Endothelial cell of umbilical vein (primary cell): ENCODE measurements around the gene CDH22. TPM values are rescaled to one million over a fixed set of nuclear protein-coding genes. Genes with fewer than 3 reads are reported as not detected.

ENCODE experiments used
- BruUV-seq: library from RNA; stranded (reverse); fragments of 400-500 nt; replicated peaks from 2 replicates; lab custom pipeline; 2021; lab: Mats Ljungman, UMichigan
- CTCF ChIA-PET: fragments of 300-600, 350-600 bp; sonication (Branson Sonifier 250); formaldehyde crosslinking; loops from one replicate; lab custom pipeline; 2021; ENCODE audit warnings: antibody characterized with exemption, inconsistent platforms; lab: Charles Lee
- POLR2A ChIA-PET: fragments of 300-600, 350-600 bp; sonication (Branson Sonifier 250); formaldehyde crosslinking; loops from one replicate; lab custom pipeline; 2021; ENCODE audit warnings: antibody characterized with exemption, inconsistent platforms; lab: Charles Lee
- DNase-seq: peaks from one replicate; pipeline ENCODE4 v3.0.0-alpha.2; 2011; ENCODE audit warnings: low read depth, low spot score
- FAIRE-seq: peaks from 2 replicates; lab custom pipeline; 2011; peaks lifted over from hg19 to GRCh38; lab: Jason Lieb, UNC
- H2AFZ ChIP-seq: 2 replicates; pipeline ENCODE4 v1.6.0; 2012; ENCODE audit warnings: low read depth, low read length, control low read depth, inconsistent platforms
- H3K27ac ChIP-seq: 2 replicates; pipeline ENCODE4 v1.5.1; 2011; ENCODE audit warnings: low read depth, mild to moderate bottlenecking, control low read depth, low read length, moderate library complexity; ENCODE audit not compliant: insufficient read depth
- H3K27me3 ChIP-seq, 2 experiments: 2 replicates each; pipeline versions ENCODE4 v1.6.0 to v1.6.1; 2011; ENCODE audit warnings: low read length in 2 of 2, mixed read lengths in 1 of 2; ENCODE audit not compliant: control insufficient read depth in 2 of 2, insufficient read depth in 2 of 2
- H3K36me3 ChIP-seq, 2 experiments: 2 replicates in 1 of 2; 3 replicates in 1 of 2; pipeline ENCODE4 v1.5.1; 2011; ENCODE audit warnings: low read length in 2 of 2, mild to moderate bottlenecking in 1 of 2, moderate library complexity in 1 of 2; ENCODE audit not compliant: control insufficient read depth in 2 of 2, insufficient read depth in 2 of 2; ENCODE audit errors: extremely low read depth in 1 of 2
- H3K4me1 ChIP-seq: 3 replicates; pipeline ENCODE4 v1.5.1; 2011; ENCODE audit warnings: mild to moderate bottlenecking, low read length; ENCODE audit not compliant: control insufficient read depth, insufficient read depth; ENCODE audit errors: extremely low read depth
- H3K4me2 ChIP-seq: 2 replicates; pipeline ENCODE4 v1.6.1; 2011; ENCODE audit warnings: low read length, control low read depth, mixed read lengths; ENCODE audit not compliant: insufficient read depth
- H3K4me3 ChIP-seq, 3 experiments: fragments of 200-600 bp in 1 of 3; sonication (generic), shearing (Covaris generic) in 1 of 3; replicated peaks in 1 of 3; 2 replicates each; pipeline ENCODE4 v1.5.1; 2011 to 2016; ENCODE audit warnings: control low read depth in 3 of 3, low read length in 3 of 3, mild to moderate bottlenecking in 2 of 3, inconsistent platforms in 1 of 3, low read depth in 1 of 3, moderate library complexity in 1 of 3; ENCODE audit not compliant: insufficient read depth in 1 of 3
- H3K79me2 ChIP-seq: 2 replicates; pipeline ENCODE4 v1.6.0; 2012; ENCODE audit warnings: low read length, inconsistent platforms; ENCODE audit not compliant: control insufficient read depth, insufficient read depth
- H3K9ac ChIP-seq: replicated peaks from 2 replicates; pipeline ENCODE3; 2011; ENCODE audit warnings: low read length, control low read depth; ENCODE audit not compliant: insufficient read depth; ENCODE audit errors: extremely low read depth
- H3K9me1 ChIP-seq: replicated peaks from 3 replicates; pipeline ENCODE4 v1.6.0; 2011; ENCODE audit warnings: mild to moderate bottlenecking, low read length; ENCODE audit not compliant: control insufficient read depth, insufficient read depth; ENCODE audit errors: extremely low read depth
- H3K9me3 ChIP-seq: replicated peaks from 2 replicates; pipeline ENCODE4 v1.5.1; 2012; ENCODE audit warnings: low read length, inconsistent platforms; ENCODE audit not compliant: control insufficient read depth, insufficient read depth
- H4K20me1 ChIP-seq: replicated peaks from 2 replicates; pipeline ENCODE3; 2011; ENCODE audit warnings: mild to moderate bottlenecking, low read length; ENCODE audit not compliant: control insufficient read depth, insufficient read depth; ENCODE audit errors: extremely low read depth
- EZH2 ChIP-seq: IDR thresholded peaks from 2 replicates; pipeline ENCODE4 v1.6.1; 2012; ENCODE audit warnings: borderline replicate concordance, low read depth, mild to moderate bottlenecking, moderate library complexity, low read length, inconsistent platforms; ENCODE audit not compliant: severe bottlenecking
- FOS ChIP-seq: IDR thresholded peaks from 2 replicates; pipeline ENCODE4 v1.6.1; 2011; ENCODE audit warnings: mild to moderate bottlenecking, low read length, moderate library complexity, borderline replicate concordance; ENCODE audit not compliant: insufficient read depth
- GATA2 ChIP-seq: IDR thresholded peaks from 2 replicates; pipeline ENCODE4 v1.7.0; 2011; ENCODE audit warnings: low read depth, mild to moderate bottlenecking, moderate library complexity, mixed read lengths, low read length; ENCODE audit not compliant: insufficient read length, insufficient read depth
- JUN ChIP-seq: IDR thresholded peaks from 2 replicates; pipeline ENCODE4 v1.6.1; 2011; ENCODE audit warnings: borderline replicate concordance, low read depth; ENCODE audit not compliant: insufficient read length, insufficient read depth
- MAX ChIP-seq: IDR thresholded peaks from 2 replicates; pipeline ENCODE4 v1.6.1; 2011; ENCODE audit not compliant: insufficient read depth, insufficient read length
- MYC ChIP-seq: IDR thresholded peaks from one replicate; pipeline ENCODE4 v1.6.1; 2011; ENCODE audit warnings: mild to moderate bottlenecking, low read depth, low read length
- POLR2A ChIP-seq: IDR thresholded peaks from 2 replicates; pipeline ENCODE4 v1.6.1; 2012; ENCODE audit warnings: low read depth, mild to moderate bottlenecking, control low read depth, low read length
- POLR2AphosphoS5 ChIP-seq: IDR thresholded peaks from 2 replicates; pipeline ENCODE4 v1.6.1; 2012; ENCODE audit warnings: low read depth, mild to moderate bottlenecking, control low read depth, low read length, moderate library complexity; ENCODE audit not compliant: insufficient read depth
- dilution Hi-C: fragments of 300-500 bp; cut with MboI; formaldehyde crosslinking; loops from one replicate; pipeline ENCODE4 v1.15.0; 2019; ENCODE audit warnings: low sequenced_read_pairs; ENCODE audit not compliant: extremely low pct_ligation_motif_present
- intact Hi-C: fragments of 100-400 bp; cut with micrococcal nuclease; formaldehyde crosslinking; loops from one replicate; pipeline ENCODE4 v1.10.0; 2022
- polyA plus RNA-seq, 4 experiments: library from polyadenylated mRNA; depleted of rRNA in 3 of 4; stranded (reverse) in 3 of 4; unstranded in 1 of 4; fragments of >200 nt; gene quantifications; 2 replicates each; pipeline versions ENCODE4 v1.2.1 to v1.2.3, GENCODE V29; 2011 to 2012; ENCODE audit warnings: missing spikeins in 1 of 4
- total RNA-seq: library from RNA; stranded (reverse); gene quantifications from 2 replicates; pipeline ENCODE4 v1.2.3, GENCODE V29; 2021
- TF ChIP-seq, protein P1 (sequence below), 2 donors: IDR thresholded peaks; 1 replicate in 1 of 2; 2 replicates in 1 of 2; pipeline ENCODE4 v1.5.1; 2011; ENCODE audit warnings: low read length in 2 of 2, mild to moderate bottlenecking in 2 of 2, moderate library complexity in 2 of 2, control low read depth in 1 of 2, inconsistent platforms in 1 of 2, low read depth in 1 of 2; ENCODE audit not compliant: insufficient read depth in 1 of 2; ENCODE audit errors: extremely low read depth in 1 of 2

Gene CDH22
- total and polyA plus RNA-seq, 2 donors (not counting 3 experiments of a cell fraction or from before 2014, with no cell fraction given), result not detected

GRCh38 chr20:46159101-46159897 lies 149.0 kb downstream of the CDH22 start:
- H3K9me3 ChIP-seq, result no peaks in the 10 kb centered on the region
- no peak overlapping the region for H3K4me2 ChIP-seq
- intact Hi-C loops (no loop called here), dilution Hi-C loops (no loop called here)
- TF ChIP-seq EZH2, result no peak
- no peak for TF ChIP-seq GATA2
- TF ChIP-seq JUN, result no peak
- TF ChIP-seq, protein P1, sequence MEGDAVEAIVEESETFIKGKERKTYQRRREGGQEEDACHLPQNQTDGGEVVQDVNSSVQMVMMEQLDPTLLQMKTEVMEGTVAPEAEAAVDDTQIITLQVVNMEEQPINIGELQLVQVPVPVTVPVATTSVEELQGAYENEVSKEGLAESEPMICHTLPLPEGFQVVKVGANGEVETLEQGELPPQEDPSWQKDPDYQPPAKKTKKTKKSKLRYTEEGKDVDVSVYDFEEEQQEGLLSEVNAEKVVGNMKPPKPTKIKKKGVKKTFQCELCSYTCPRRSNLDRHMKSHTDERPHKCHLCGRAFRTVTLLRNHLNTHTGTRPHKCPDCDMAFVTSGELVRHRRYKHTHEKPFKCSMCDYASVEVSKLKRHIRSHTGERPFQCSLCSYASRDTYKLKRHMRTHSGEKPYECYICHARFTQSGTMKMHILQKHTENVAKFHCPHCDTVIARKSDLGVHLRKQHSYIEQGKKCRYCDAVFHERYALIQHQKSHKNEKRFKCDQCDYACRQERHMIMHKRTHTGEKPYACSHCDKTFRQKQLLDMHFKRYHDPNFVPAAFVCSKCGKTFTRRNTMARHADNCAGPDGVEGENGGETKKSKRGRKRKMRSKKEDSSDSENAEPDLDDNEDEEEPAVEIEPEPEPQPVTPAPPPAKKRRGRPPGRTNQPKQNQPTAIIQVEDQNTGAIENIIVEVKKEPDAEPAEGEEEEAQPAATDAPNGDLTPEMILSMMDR (IDR thresholded peaks at IDR 0.05; ENCODE audit: extremely low read depth in 1 of 2, insufficient read depth in 1 of 2, low read depth in 1 of 2, low read length in 2 of 2), result no peak
- no peak for TF ChIP-seq MYC
- no peak for TF ChIP-seq POLR2AphosphoS5
- TF ChIP-seq MAX, result no peak
- TF ChIP-seq FOS, result no peak
- no peak for TF ChIP-seq POLR2A
- H3K27me3 ChIP-seq, result peaks cover 0 to 1% of the 10 kb centered on the region in 2 experiments
- no peaks in the 10 kb centered on the region for H3K36me3 ChIP-seq
- no peak overlapping the region for H2AFZ ChIP-seq
- H3K4me1 ChIP-seq, result no peaks in the 10 kb centered on the region
- H3K9me1 ChIP-seq, result no peaks in the 10 kb centered on the region
- no peak for DNase-seq
- no peaks in the 10 kb centered on the region for H3K79me2 ChIP-seq
- ChIA-PET CTCF (interaction anchor here (1.1 kb wide), 1 partner anchor 17 kb away, joined by 3 read pairs; no protein-coding TSS in a partner anchor), POLR2A (no interaction called here)
- no peak overlapping the region for H3K9ac ChIP-seq
- BruUV-seq, result no TSS peak
- no peak overlapping the region for H3K27ac ChIP-seq
- no peak overlapping the region for H3K4me3 ChIP-seq
- no peaks in the 10 kb centered on the region for H4K20me1 ChIP-seq
- FAIRE-seq, result no peak
